GM23338 (cell line): ENCODE data around the gene IER5.

Source experiments
- CTCF ChIP-seq, 2 experiments: fragments of 200-600 bp in 1 of 2; sonication (generic) in 1 of 2; conservative IDR thresholded peaks; 2 replicates each; pipeline versions ENCODE4 v1.5.1 to v1.6.1; 2016 to 2017; ENCODE audit warnings: antibody characterized with exemption in 2 of 2, low read depth in 2 of 2, mild to moderate bottlenecking in 2 of 2, moderate library complexity in 1 of 2
- EZH2 ChIP-seq: fragments of 200-600 bp; sonication (generic); IDR thresholded peaks from one replicate; pipeline ENCODE4 v1.8.0; 2017; ENCODE audit warnings: antibody characterized with exemption, mild to moderate bottlenecking, low read depth; ENCODE audit not compliant: unreplicated experiment
- EZH2phosphoT487 ChIP-seq: fragments of 200-600 bp; sonication (generic); IDR thresholded peaks from one replicate; pipeline ENCODE4 v1.8.1; 2018; ENCODE audit warnings: antibody characterized with exemption; ENCODE audit not compliant: unreplicated experiment
- POLR2AphosphoS5 ChIP-seq: IDR thresholded peaks from 2 replicates; pipeline ENCODE4 v1.6.1; 2016; ENCODE audit warnings: antibody characterized with exemption, low read depth

- no peak for TF ChIP-seq EZH2
- no peak for TF ChIP-seq CTCF (conservative IDR thresholded peaks at IDR 0.05; ENCODE audit: low read depth in 2 of 2)
- TF ChIP-seq EZH2phosphoT487: no peak
- no peak for TF ChIP-seq POLR2AphosphoS5
These were observed 8.7 kb downstream of the IER5 start for GRCh38 chr1:181097242-181097641.
